IMR-90 (cell line): ENCODE data around the gene KLHDC3. TPM values are rescaled to one million over a fixed set of nuclear protein-coding genes. Genes with fewer than 3 reads are reported as not detected.
A peak's percentile ranks its signal among the peaks of the same experiment; 100 is the strongest.

ENCODE experiments used
- ATAC-seq: fragments of 200-7000 bp; cut with Tn5 transposase; 2 replicates; pipeline ENCODE4 v1.9.1; 2020; ENCODE audit warnings: low read depth, mild to moderate bottlenecking, moderate library complexity
- BruUV-seq: library from RNA; stranded (reverse); fragments of 400-500 nt; replicated peaks from 2 replicates; lab custom pipeline; 2021; lab: Mats Ljungman, UMichigan
- CTCF ChIA-PET: fragments of 300-600 bp; formaldehyde crosslinking; extraction: SDS; loops from one replicate; lab custom pipeline; 2021; ENCODE audit warnings: antibody characterized with exemption; lab: Yijun Ruan, JAX
- POLR2A ChIA-PET: fragments of 300-600 bp; sonication (Branson Sonifier 250); formaldehyde crosslinking; loops from one replicate; lab custom pipeline; 2022; ENCODE audit warnings: antibody characterized with exemption; ENCODE audit not compliant: unreplicated experiment; lab: Charles Lee
- DNase-seq: peaks from one replicate; pipeline ENCODE4 v3.0.0; 2013
- H2AFZ ChIP-seq: replicated peaks from 2 replicates; pipeline ENCODE3; 2013; ENCODE audit warnings: low read length, mild to moderate bottlenecking; ENCODE audit not compliant: poor library complexity
- H2AK5ac ChIP-seq: 2 replicates; pipeline ENCODE4 v1.6.1; 2013; ENCODE audit warnings: low read depth, low read length, inconsistent platforms
- H2AK9ac ChIP-seq: replicated peaks from 2 replicates; pipeline ENCODE3; 2013; ENCODE audit warnings: mild to moderate bottlenecking, low read depth, low read length, moderate library complexity; ENCODE audit not compliant: poor library complexity
- H2BK120ac ChIP-seq: 2 replicates; pipeline ENCODE4 v1.6.1; 2013; ENCODE audit warnings: low read depth, low read length, inconsistent platforms
- H2BK15ac ChIP-seq: 3 replicates; pipeline ENCODE4 v1.6.1; 2013; ENCODE audit warnings: low read depth, low read length, inconsistent platforms
- H2BK20ac ChIP-seq: 2 replicates; pipeline ENCODE4 v1.6.1; 2013; ENCODE audit warnings: low read depth, mild to moderate bottlenecking, inconsistent platforms, low read length, moderate library complexity
- H2BK5ac ChIP-seq: 2 replicates; pipeline ENCODE4 v1.6.1; 2013; ENCODE audit warnings: mild to moderate bottlenecking, low read depth, low read length, inconsistent platforms; ENCODE audit not compliant: poor library complexity, severe bottlenecking
- H3K14ac ChIP-seq: replicated peaks from 2 replicates; pipeline ENCODE4 v1.6.1; 2013; ENCODE audit warnings: low read depth, low read length, inconsistent platforms
- H3K18ac ChIP-seq: 2 replicates; pipeline ENCODE4 v1.6.1; 2013; ENCODE audit warnings: low read depth, low read length, control low read depth
- H3K23ac ChIP-seq: 2 replicates; pipeline ENCODE4 v1.6.1; 2013; ENCODE audit warnings: low read depth, low read length, inconsistent platforms
- H3K27ac ChIP-seq: 2 replicates; pipeline ENCODE4 v1.5.1; 2013; ENCODE audit warnings: mild to moderate bottlenecking, control low read depth, low read length; ENCODE audit not compliant: insufficient read depth
- H3K27me3 ChIP-seq: 2 replicates; pipeline ENCODE4 v1.6.1; 2013; ENCODE audit warnings: low read length; ENCODE audit not compliant: control insufficient read depth, insufficient read depth
- H3K36me3 ChIP-seq: 2 replicates; pipeline ENCODE4 v1.6.1; 2013; ENCODE audit warnings: low read length, mixed read lengths; ENCODE audit not compliant: control insufficient read depth, insufficient read depth
- H3K4ac ChIP-seq: 2 replicates; pipeline ENCODE4 v1.6.1; 2013; ENCODE audit warnings: low read depth, low read length, inconsistent platforms
- H3K4me1 ChIP-seq: 2 replicates; pipeline ENCODE4 v1.6.1; 2013; ENCODE audit warnings: low read length, mixed read lengths; ENCODE audit not compliant: control insufficient read depth, insufficient read depth
- H3K4me2 ChIP-seq: 2 replicates; pipeline ENCODE4 v1.6.1; 2013; ENCODE audit warnings: low read depth, mild to moderate bottlenecking, control low read depth, low read length, moderate library complexity
- H3K4me3 ChIP-seq: 2 replicates; pipeline ENCODE4 v1.5.1; 2013; ENCODE audit warnings: low read depth, mild to moderate bottlenecking, control low read depth, low read length, moderate library complexity; ENCODE audit not compliant: insufficient read depth
- H3K56ac ChIP-seq: 2 replicates; pipeline ENCODE4 v1.6.1; 2013; ENCODE audit warnings: low read length, inconsistent platforms; ENCODE audit not compliant: insufficient read depth; ENCODE audit errors: extremely low read depth
- H3K79me1 ChIP-seq, 2 experiments: 2 replicates each; pipeline ENCODE4 v1.6.1; 2013; ENCODE audit warnings: low read length in 2 of 2, inconsistent platforms in 1 of 2, low read depth in 1 of 2
- H3K9ac ChIP-seq: 2 replicates; pipeline ENCODE4 v1.6.1; 2013; ENCODE audit warnings: low read depth, low read length, control low read depth
- H3K9me1 ChIP-seq: 2 replicates; pipeline ENCODE4 v1.6.1; 2013; ENCODE audit warnings: low read length, inconsistent platforms; ENCODE audit not compliant: insufficient read depth
- H3K9me3 ChIP-seq: 2 replicates; pipeline ENCODE4 v1.6.1; 2013; ENCODE audit warnings: low read length; ENCODE audit not compliant: control insufficient read depth, insufficient read depth
- H4K20me1 ChIP-seq: 2 replicates; pipeline ENCODE4 v1.6.1; 2013; ENCODE audit warnings: low read length, inconsistent platforms; ENCODE audit not compliant: insufficient read depth
- H4K5ac ChIP-seq: 2 replicates; pipeline ENCODE4 v1.6.1; 2013; ENCODE audit warnings: mild to moderate bottlenecking, low read depth, low read length, control low read depth
- H4K8ac ChIP-seq, 2 experiments: 2 replicates each; pipeline ENCODE4 v1.6.1; 2013; ENCODE audit warnings: low read depth in 2 of 2, low read length in 2 of 2, control low read depth in 1 of 2, inconsistent platforms in 1 of 2
- H4K91ac ChIP-seq: 2 replicates; pipeline ENCODE4 v1.6.1; 2013; ENCODE audit warnings: low read depth, low read length, inconsistent platforms; ENCODE audit not compliant: insufficient read depth
- BHLHE40 ChIP-seq: fragments of 150-350 bp; IDR thresholded peaks from 2 replicates; pipeline ENCODE4 v1.6.1; 2016; ENCODE audit warnings: mild to moderate bottlenecking, low read depth, low read length
- CEBPB ChIP-seq: IDR thresholded peaks from 2 replicates; pipeline ENCODE4 v1.6.1; 2012; ENCODE audit warnings: low read depth, low read length, improper control_type of control experiment
- CHD1 ChIP-seq: IDR thresholded peaks from 2 replicates; pipeline ENCODE4 v1.6.1; 2012; ENCODE audit warnings: low read depth, low read length, improper control_type of control experiment
- CTCF ChIP-seq: conservative IDR thresholded peaks from 2 replicates; pipeline ENCODE4 v1.5.1; 2012; ENCODE audit warnings: mild to moderate bottlenecking, low read depth, low read length, improper control_type of control experiment
- FOS ChIP-seq: fragments of 150-350 bp; IDR thresholded peaks from 2 replicates; pipeline ENCODE4 v1.6.1; 2016; ENCODE audit warnings: low read depth, low read length
- MAFK ChIP-seq: IDR thresholded peaks from 2 replicates; pipeline ENCODE4 v1.6.1; 2012; ENCODE audit warnings: low read depth, low read length, improper control_type of control experiment
- MAZ ChIP-seq: IDR thresholded peaks from 2 replicates; pipeline ENCODE4 v1.6.1; 2012; ENCODE audit warnings: low read depth, mild to moderate bottlenecking, low read length, improper control_type of control experiment, moderate library complexity, borderline replicate concordance
- MXI1 ChIP-seq: IDR thresholded peaks from 2 replicates; pipeline ENCODE4 v1.6.1; 2012; ENCODE audit warnings: low read depth, mild to moderate bottlenecking, low read length, moderate library complexity, borderline replicate concordance
- NFE2L2 ChIP-seq: fragments of 150-350 bp; IDR thresholded peaks from 2 replicates; pipeline ENCODE4 v1.6.1; 2016; ENCODE audit warnings: low read depth, mild to moderate bottlenecking, low read length
- POLR2A ChIP-seq: IDR thresholded peaks from 2 replicates; pipeline ENCODE4 v1.6.1; 2012; ENCODE audit warnings: mild to moderate bottlenecking, low read depth, low read length
- RAD21 ChIP-seq: IDR thresholded peaks from 2 replicates; pipeline ENCODE4 v1.6.1; 2012; ENCODE audit warnings: low read length, improper control_type of control experiment
- RCOR1 ChIP-seq: IDR thresholded peaks from 2 replicates; pipeline ENCODE4 v1.6.1; 2012; ENCODE audit warnings: mild to moderate bottlenecking, low read length, improper control_type of control experiment; ENCODE audit not compliant: insufficient replicate concordance
- RFX5 ChIP-seq: IDR thresholded peaks from 2 replicates; pipeline ENCODE4 v1.8.0; 2012; ENCODE audit warnings: low read depth, mild to moderate bottlenecking, low read length, moderate library complexity
- SMC3 ChIP-seq: fragments of 150-350 bp; IDR thresholded peaks from 2 replicates; pipeline ENCODE4 v1.6.1; 2016; ENCODE audit warnings: low read depth, mild to moderate bottlenecking, antibody characterized with exemption, low read length, moderate library complexity
- USF2 ChIP-seq: fragments of 150-350 bp; IDR thresholded peaks from 2 replicates; pipeline ENCODE4 v1.6.1; 2017; ENCODE audit warnings: mild to moderate bottlenecking, antibody characterized with exemption, low read length, low read depth
- WGBS, 2 experiments: methylation state at CpG; one replicate each; pipeline versions ENCODE4 v1.1.5 to v1.1.7; 2013; ENCODE audit warnings: missing lambda C conversion rate in 2 of 2; ENCODE audit not compliant: insufficient read length in 1 of 2; ENCODE audit errors: extremely low coverage in 2 of 2; 5-methylcytosine and 5-hydroxymethylcytosine counted together
- dilution Hi-C: fragments of 300-500 bp; cut with HindIII; formaldehyde crosslinking; loops from one replicate; pipeline ENCODE4 v1.14.3; 2018; ENCODE audit warnings: low sequenced_read_pairs; ENCODE audit not compliant: unreplicated experiment
- in situ Hi-C: fragments of 300-500 bp; cut with MboI; formaldehyde crosslinking; loops from 3 replicates; pipeline ENCODE4 v1.14.3; 2019; ENCODE audit warnings: low sequenced_read_pairs, inconsistent platforms, mixed read lengths
- intact Hi-C: fragments of 100-400 bp; cut with micrococcal nuclease; formaldehyde crosslinking; loops from 2 replicates; pipeline ENCODE4 v1.10.0; 2022
- polyA plus RNA-seq, 3 experiments: library from polyadenylated mRNA; depleted of rRNA; stranded (reverse); fragments of >200 nt; gene quantifications; 2 replicates each; pipeline ENCODE4 v1.2.3, GENCODE V29; 2012; ENCODE audit warnings: low replicate concordance in 1 of 3
- total RNA-seq: library from RNA; depleted of rRNA; stranded (reverse); fragments of >200 nt; gene quantifications from 2 replicates; pipeline ENCODE4 v1.2.3, GENCODE V29; 2012

The KLHDC3 gene
- total and polyA plus RNA-seq, 2 of the 4 experiments (the other 2 are of a cell fraction): 57.1 to 76.0 TPM

- peak within 1 kb of the TSS; percentile 97 for H2BK120ac ChIP-seq
- peak within 1 kb of the TSS; percentile 96 for H3K4ac ChIP-seq
- H3K4me2 ChIP-seq: peak within 1 kb of the TSS; percentile 93
- POLR2A ChIA-PET: interaction anchor here (0.6 to 0.9 kb wide), 4 partner anchors 11 to 111 kb away, joined by 3 to 5 read pairs (median 3); partner anchors contain the start of gene RRP36
- peak within 1 kb of the TSS; percentile 94 for H2AK9ac ChIP-seq
- no TSS peak for BruUV-seq
- peak within 1 kb of the TSS; percentile 76 for H3K4me3 ChIP-seq
- peak within 1 kb of the TSS; percentile 69 to 97 for H4K8ac ChIP-seq
- peak within 1 kb of the TSS; percentile 93 for H3K27ac ChIP-seq
- no peaks in the 10 kb centered on the region for H3K27me3 ChIP-seq
- peak within 1 kb of the TSS; percentile 100 for H3K14ac ChIP-seq
- H4K5ac ChIP-seq: peak within 1 kb of the TSS; percentile 84
- H2BK5ac ChIP-seq: peak within 1 kb of the TSS; percentile 95
- ATAC-seq (peak; percentile 99), DNase-seq (peak; percentile 98)
- H3K18ac ChIP-seq: peak within 1 kb of the TSS; percentile 78
- no peaks in the 10 kb centered on the region for H3K9me3 ChIP-seq
- peak within 1 kb of the TSS; percentile 91 for H4K91ac ChIP-seq
- peaks cover 4% of the 10 kb centered on the region; the same call in 1 of the 2 replicates for H3K9me1 ChIP-seq
- peak within 1 kb of the TSS; percentile 90 for H2BK20ac ChIP-seq
- H3K36me3 ChIP-seq: peaks cover 16% of the 10 kb centered on the region
- CTCF ChIA-PET: interaction anchor here (1.4 kb wide), 1 partner anchor 85 kb away, joined by 6 read pairs; no protein-coding TSS in a partner anchor
- peak within 1 kb of the TSS; percentile 92 for H2AFZ ChIP-seq
- H4K20me1 ChIP-seq: no peaks in the 10 kb centered on the region
- 0% methylated on average over 41 of the region's 64 CpGs; no CpG with 5 or more reads in 1 of the 2 experiments for WGBS, 2 experiments
- in situ Hi-C loops: no loop called here
- peak within 1 kb of the TSS; percentile 97; the same call in 2 of the 3 replicates for H2BK15ac ChIP-seq
- intact Hi-C loops: loop anchor here (2.0 kb wide), 1 partner anchor 15 kb away; no protein-coding TSS in a partner anchor
- dilution Hi-C loops: no loop called here
- peak within 1 kb of the TSS; percentile 93 for H3K56ac ChIP-seq
- H3K79me1 ChIP-seq: peaks cover 17 to 37% of the 10 kb centered on the region in 2 experiments
- peaks cover 9% of the 10 kb centered on the region; the same call in 1 of the 2 replicates for H3K4me1 ChIP-seq
- H3K23ac ChIP-seq: peak within 1 kb of the TSS; percentile 98
- H2AK5ac ChIP-seq: peak within 1 kb of the TSS; percentile 92
- H3K9ac ChIP-seq: peak within 1 kb of the TSS; percentile 91
- TF ChIP-seq CHD1 (0 out of 2 replicates have a peak, but pooled peaks have one; percentile 30), RFX5 (no peak), FOS (peak; percentile 9; the same call in 1 of the 2 replicates), MAFK (no peak), MXI1 (peak; percentile 80; the same call in 1 of the 2 replicates), CEBPB (no peak), BHLHE40 (peak; percentile 52; the same call in 1 of the 2 replicates), RCOR1 (no peak), MAZ (peak; percentile 14; the same call in 1 of the 2 replicates), POLR2A (peak; percentile 66), RAD21 (no peak), CTCF (no peak), SMC3 (no peak), USF2 (peak; percentile 54; the same call in 1 of the 2 replicates), NFE2L2 (no peak)
These were observed 45.4 kb downstream of the KLHDC3 start, which contains the start of the genes KLC4 and MRPL2 for GRCh38 chr6:43059168-43060033. Gene KLC4, plus strand, starts transcription at chr6:43059631. Its CDS starts 1,705 bp downstream, at chr6:43061336. Gene MRPL2, minus strand, starts transcription at chr6:43059434. Its CDS starts 53 bp downstream, at chr6:43059381.
